ENCODE measurements around the gene RAB11FIP4.
"Not testable (repeated sequence)": the region's sequence is repeated elsewhere in the genome, so short reads cannot be mapped to it uniquely, and the experiment has no call there.

Gene RAB11FIP4

DNA sequence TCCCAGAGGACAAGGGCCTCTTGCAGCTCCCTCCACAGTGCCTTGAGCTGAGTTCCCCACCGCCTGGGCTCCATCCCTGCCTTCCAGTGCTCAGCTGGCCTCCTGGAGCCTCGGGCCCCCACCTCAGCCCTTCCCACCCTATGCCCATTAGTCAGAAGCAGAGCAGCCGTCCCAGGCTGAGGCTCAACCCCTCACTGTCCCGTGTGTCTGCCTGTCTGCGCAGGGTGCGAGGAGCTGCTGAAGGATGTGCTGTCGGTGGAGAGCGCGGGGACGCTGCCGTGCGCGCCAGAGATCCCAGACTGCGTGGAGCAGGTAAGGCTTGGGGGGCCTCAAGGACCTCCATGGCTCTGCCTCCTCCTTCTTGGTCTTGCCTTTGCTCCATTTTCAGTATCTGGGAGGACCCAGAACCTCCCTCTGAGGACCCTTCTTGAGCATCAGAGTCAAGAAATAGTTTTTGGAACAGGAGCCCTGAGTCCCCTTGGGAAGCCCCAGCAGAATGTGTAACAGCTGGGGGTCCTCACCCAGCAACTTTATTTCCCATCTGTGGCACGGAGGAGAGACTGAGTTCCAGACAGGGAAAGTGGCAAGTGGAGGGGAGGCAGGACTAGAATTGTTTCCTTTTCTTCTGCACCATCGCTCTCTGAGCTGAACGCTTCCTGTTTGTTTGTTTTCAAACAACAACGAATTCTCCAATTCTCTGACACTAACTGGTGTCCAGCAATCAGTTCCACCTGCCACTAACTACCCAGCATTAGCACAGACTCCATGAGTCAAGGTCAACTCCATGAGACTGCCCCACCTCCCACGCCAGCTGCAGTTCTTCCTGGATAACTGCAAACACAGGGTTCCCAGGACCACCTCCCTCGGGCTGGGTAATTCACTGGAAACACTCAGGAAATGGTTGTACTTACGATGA is 42.6 kb downstream of the RAB11FIP4 start:
- DNase-seq: no peak

DNA sequence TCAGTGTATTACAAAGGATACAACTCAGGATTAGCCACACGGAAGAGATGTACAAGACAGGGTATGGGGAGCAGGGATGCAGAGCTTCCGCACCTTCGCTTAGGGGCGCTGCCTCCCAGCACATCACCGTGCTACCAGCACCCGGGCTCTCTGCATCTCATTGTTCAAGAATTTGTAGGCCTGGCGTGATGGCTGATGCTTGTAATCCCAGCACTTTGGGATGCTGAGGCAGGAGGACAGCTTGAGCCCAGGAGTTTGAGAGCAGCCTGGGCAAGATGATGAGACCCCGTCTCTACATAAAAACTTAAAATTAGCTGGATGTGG is 43.2 kb downstream of the RAB11FIP4 start:
- DNase-seq: no peak

DNA sequence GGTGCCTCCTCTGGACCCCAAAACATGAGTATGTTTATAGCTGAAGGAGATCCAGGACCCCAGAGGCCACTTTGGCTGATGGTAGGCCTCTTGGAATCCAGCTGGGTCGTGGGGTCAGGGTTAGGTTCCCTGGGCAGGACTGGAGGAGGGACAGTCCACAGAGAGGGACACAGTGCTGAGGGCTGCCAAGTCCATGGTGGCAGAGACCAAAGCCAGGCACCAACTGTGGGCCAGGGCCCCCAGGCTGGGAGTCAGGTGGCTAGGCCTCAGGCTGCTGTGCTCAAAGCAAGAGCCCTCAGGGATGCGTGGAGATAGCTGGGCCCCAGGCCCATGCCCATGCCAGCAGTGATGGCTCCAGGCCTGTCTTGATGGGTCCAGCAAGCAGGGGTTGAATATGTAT is 44.1 kb downstream of the RAB11FIP4 start:
- DNase-seq: no peak

DNA sequence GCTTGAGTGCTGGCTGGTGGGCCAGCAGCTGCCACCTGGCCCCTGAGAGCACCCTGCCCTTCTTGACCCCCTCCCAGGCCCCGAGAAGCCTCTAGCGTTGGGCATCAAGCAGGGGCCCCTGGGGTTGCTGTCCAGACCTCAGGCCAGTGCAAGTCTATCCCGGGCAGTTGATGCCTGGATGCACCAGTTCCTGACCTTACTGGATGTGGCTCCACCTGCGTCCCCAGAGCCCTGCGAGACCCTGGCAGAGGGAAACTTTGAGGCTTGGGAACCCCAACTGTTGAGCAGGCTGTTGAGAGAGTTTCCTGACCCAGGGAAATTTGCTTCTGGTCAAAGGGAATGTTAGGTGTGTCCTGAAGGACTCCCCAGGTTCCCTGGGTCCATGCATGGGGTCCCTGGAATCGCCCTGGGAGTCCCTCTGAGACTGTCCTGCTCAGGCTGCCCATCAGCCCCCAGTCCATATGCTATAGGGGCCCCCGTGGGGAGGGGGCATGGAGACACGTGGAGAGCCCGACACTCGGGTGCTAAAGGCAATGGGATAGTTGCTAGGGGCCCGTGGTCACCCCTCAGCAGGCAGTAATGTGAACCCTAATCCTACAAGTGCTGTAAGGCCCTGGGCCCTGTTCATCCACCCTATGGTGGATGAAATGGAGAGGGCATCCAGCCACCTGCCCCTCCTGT is 46.4 kb downstream of the RAB11FIP4 start:
- DNase-seq: no peak

DNA sequence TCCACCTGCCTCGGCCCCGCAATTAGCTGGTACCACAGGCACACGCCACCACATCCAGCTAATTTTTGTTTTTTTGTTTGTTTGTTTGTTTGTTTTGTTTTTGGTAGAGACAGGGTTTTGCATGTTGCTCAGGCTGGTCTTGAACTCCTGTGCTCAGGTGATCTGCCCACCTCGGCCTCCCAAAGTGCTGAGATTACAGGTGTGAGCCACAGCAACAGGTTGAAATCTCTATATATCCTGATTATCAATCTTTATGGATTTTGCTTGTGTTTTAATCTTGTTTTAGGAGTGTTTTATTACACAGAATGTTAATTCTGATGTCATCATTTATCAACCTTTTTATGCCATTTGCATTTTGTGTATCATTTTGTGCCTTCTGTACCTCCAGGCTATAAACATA is 48.2 kb downstream of the RAB11FIP4 start:
- DNase-seq: no peak

DNA sequence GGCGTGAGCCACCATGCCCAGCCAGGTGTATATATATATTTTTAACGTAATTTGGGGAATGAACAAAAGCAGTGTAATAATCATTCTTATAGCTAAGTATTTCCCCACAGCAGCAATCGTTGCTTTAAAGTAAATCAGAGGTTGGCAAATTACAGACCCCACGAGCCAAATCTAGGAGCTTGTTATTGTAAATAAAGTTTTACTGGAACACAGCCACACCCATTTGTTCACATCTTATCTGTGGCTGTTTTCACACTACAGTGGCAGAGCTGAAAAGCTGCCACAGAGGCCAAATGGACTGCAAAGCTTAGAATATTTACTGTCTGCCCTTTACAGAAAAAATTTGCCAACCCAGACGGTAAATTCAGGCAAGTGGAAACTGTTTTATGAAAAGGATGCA is 50.8 kb downstream of the RAB11FIP4 start:
- no peak for DNase-seq

DNA sequence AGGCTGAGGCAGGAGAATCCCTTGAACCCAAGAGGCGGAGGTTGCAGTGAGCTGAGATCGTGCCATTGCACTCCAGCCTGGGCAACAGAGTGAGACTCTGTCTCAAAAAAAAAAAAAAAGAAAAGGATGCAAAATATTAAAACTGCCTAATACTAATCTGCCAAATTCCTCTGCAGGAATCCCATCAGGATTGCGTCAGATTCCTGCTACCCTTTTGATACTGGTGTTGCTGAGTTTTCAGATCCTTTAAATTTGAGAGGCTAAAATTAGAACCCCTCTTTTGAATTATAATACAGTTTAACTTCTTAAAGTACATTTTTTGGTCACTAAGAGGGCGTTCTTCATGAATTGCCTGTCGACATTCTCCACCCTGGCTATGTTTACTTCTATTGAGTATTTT is 51.4 kb downstream of the RAB11FIP4 start:
- DNase-seq: not testable (repeated sequence)

DNA sequence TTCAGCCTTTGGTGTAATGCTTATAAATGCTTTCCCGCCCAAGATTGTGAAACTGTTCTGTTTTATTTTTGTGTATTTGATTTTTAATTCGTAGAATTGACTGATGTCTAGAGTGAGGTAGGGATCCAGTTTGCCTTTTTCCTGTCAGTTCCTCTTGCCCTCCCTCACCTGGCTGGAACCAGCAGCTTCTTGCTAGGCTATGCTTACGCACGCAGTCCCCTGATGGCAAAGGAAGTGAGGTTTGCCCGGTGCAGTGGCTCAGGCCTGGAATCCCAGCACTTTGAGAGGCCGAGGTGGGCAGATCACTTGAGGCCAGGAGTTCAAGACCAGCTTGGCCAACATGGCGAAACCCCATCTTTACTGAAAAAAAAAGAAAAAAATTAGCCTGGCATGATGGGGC is 51.9 kb downstream of the RAB11FIP4 start:
- DNase-seq: no peak

DNA sequence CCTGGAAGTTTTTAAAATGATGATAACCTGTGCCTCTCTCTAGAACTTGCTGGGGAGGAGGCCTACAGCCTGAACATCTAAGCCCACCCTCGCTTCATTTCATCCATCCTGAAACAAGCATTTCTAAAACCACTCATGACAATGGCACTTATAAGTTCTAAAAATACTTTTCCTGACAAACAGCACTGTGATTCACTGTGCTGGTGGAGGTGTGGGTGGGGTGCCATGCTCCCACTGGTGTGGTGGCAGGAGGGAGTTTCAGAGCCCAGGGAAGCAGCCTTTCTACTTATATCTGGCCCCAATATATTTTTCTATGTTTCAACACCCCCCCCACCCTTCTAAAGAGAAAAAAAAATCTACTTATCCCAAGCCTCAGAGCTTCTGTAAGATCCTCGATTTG is 52.6 kb downstream of the RAB11FIP4 start:
- DNase-seq: no peak

DNA sequence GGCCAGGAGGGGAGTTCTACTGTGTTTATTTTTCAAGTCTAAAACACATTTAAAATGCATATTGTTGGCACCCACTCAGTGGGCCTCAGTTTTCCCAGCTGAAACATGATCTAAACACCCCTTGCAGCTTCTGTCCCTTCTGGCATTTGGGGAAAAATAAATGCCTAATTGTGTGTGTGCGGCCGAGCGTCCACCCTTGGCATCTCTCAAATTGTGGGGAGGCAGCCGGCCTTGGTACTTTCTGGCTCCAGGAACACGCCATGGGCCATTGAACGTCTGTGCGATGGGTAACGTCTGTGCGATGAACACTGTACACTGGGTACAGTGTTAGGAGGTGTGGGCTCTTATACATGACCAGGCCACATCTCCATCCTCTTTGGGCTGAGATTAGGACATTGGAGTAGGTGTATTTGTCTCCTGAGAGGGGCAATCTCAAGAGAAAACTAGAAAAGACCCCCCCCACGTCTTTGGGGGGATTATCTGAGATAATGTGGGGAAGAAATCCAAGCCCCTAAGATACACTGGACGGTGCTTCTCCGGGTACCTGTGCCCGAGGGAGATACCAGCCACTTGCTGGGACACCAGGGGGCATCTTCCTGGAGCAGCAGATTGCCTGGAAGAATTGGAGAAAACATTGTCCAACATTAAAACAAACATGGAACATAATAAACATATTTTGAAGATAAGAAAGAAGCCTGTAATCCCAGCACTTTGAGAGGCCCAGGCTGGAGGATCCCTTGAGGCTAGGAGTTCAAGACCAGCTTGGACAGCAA is 54.9 kb downstream of the RAB11FIP4 start:
- DNase-seq: no peak

DNA sequence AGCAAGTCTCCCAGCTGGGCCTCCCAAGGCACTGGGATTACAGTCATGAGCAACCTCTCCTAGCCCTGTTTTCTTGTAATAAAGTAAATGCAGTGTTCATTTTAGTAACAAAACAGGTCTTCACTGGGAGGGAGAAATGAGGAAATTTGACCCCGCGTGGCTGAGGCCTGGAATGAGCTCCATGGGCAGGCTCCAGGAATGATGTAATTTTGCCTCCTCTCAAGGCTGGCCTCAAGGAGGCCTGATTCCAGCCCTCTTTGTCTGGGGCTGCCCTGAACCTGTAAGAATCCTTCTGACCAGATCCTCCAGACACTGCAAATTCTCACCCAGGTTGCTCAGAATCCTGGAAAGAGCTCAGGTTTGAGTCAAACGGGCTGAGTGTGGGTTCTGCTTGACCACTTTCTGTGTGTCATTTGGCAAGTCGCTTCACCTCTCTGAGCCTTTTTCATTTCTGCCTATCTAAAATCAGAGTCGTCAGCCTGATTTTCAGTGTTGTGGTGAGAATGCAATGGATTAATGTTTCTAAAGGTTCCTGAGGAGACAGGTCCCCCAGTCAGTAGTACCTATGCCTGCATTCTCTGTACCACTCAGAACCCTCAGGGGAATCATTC is 57.1 kb downstream of the RAB11FIP4 start:
- DNase-seq: no peak

DNA sequence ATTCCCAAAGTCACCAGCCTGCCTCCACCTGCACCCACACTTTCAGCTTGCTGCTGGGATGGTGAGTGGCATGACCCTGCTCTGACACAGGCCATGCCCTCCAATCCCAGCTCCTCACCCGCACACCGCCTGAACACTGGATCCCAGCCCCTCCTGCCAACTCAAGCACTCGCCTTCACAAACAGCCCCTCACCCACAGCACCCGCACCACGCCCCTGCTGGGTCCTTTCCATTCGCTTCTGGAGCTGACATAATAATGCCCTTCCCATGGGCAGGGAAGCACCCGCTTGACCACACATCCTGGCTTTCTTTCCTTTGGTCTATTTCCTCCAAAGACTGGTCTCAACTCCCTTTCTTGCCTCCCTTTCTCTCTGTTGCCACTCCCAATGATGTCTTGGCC is 57.6 kb downstream of the RAB11FIP4 start:
- DNase-seq: no peak

DNA sequence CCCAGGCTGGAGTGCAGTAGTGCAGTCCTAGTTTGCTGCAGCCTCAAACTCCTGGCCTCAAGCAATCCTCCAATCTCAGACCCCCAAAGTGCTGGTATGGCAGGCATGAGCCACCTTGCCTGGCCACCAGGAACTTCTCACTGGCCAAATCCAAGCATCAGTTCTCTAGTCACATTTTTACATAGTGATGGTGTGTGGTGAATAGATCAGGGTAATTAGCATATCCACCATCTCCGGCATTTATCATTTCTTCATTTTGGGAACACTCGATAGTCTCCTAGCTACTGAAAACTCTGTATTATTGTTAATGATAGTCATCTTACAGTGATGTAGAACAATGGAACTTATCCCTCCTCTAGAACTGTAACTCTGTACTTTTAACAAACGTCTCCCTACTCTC is 58.3 kb downstream of the RAB11FIP4 start:
- no peak for DNase-seq

DNA sequence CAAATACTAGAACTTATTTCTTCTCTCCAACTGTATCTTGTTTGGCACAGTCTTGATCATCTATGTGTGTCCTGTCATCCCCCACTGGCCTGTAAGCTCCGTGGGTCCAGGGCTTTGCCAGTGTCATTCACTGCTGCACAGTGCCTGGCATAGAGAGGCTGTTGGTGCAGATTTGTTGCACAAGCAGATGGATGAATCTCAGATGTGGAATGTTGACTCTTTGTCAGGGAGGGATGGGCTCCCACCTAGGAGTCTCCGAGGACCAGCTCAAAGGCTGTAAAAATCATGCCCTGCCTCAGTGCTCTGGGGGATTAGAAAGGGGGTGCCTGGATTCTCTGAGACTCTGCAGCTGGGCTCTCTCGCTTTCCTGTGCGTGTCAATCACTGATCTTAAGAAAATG is 60.6 kb downstream of the RAB11FIP4 start:
- DNase-seq: no peak

DNA sequence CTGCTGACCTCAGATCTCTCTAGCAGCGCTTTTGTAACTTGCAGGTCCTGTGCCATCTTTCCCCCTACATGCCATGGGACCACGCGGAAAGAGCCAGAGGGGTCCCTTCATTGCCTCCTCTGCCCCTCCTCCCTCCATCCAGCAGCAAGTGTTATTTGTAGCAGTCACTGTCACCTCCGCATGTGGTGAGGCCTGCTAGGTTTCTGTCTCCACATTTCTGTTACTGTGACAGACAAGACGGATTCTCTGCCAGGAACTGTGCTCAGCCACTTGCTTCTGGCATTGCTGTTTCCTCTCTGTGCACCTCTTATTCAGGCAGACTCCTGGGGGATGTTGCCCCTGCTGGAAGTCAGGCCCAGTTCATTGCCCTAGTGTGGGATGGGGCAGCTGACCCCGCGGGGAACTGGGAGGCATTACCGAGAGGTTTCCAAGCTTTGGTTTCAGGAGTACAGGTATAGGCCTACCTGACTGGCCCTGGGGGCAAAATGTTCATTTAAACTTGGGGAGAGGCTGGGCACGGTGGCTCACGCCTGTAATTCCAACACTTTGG is 61.2 kb downstream of the RAB11FIP4 start:
- no peak for DNase-seq

DNA sequence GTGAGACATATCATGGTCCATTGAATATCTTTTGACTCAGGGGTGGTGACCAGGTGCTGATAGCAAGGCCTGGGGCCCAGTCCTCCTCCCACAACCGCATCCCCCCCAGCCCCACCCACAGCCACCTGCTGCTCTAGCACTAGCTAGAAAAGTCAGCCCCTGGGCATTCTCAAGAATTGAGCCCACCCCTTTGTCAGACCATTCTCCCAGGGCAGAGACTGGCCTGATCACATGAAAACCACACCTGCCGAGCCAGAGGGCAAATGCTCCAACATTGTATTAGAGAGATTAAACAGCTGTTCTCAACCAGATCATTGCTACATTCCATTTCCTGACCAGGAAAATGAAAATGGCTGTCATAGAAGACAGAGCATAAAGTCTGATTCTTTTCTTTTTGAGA is 62.4 kb downstream of the RAB11FIP4 start:
- DNase-seq: no peak

DNA sequence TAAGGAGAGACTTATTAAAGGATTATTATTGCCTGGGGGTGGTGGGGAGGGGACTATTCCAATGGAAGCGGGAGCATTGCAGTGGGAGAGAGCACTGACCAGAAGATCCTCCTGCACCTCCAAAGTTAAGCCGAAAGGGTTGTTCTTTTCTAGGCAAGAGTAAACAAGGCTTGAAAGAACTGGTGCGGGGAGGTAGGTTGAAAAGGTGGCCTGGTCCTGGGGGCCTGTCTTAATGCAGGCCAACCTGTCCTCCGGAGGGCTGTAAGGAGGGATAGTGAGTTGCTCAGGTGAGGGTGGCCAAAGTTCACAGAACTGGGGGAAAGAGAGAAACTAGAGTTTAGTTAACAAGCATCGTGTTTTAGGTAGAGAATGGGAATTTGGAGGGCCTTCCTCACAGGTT is 65.3 kb downstream of the RAB11FIP4 start:
- no peak for DNase-seq

DNA sequence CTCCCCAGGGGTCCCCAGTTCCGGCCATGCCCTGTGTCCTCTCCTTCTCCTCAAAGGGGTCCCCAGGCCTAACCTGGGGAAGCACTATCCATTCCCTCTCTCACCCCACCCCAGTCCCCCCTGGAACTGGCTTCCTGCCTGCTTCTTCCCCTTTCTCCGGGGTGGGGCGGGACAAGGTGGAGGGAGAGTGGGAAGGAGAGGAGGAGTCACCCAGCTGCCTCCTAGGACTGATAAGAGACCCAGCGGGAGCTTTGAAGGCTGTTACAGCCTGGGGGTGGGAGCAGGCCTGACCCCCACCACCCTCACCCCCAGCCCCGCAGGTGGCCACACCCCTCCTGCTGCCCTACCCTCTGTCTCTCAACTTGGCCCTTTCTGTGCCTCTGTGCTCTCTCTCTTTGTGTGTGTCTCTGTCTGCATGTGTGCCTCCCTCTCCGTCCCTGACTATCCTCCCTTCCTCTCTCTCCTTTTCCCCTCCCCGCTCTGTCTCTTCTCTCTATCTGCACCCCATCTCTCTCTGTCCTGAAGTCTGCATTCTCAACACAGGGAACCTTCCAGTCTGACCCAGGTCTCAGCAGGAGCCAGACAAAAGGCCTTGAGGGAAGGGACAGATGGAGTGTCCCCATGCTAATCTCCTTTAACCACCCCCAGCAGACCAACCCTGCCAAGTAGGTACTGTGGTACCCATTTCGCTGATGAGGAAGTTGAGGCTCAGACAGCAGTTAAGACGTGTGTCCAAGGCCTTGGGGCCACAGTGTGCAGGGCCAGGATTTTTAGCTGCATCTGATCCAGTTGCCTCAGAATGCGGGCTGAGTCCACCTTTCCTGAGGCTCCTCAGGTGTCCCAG is 66.1 kb downstream of the RAB11FIP4 start:
- DNase-seq: no peak

DNA sequence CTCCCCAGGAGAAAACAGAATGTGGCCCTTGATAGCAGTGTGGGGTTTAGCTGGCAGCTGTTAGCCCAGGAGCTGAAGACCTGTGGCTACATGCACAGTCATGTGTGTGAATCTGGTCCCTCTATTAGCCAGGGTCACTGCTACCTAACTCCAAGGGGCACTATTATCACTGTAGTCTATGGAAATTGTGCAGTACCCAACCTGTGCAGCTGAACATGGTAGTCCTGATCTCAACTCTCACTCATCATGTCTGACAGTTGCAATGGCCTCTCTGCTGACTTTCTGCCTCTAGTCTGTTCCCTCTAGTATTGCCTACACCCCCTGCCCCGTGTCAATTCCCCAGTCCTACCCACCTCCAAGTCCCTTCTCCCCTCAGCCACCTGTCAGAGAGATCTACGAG is 67.4 kb downstream of the RAB11FIP4 start:
- DNase-seq: no peak

DNA sequence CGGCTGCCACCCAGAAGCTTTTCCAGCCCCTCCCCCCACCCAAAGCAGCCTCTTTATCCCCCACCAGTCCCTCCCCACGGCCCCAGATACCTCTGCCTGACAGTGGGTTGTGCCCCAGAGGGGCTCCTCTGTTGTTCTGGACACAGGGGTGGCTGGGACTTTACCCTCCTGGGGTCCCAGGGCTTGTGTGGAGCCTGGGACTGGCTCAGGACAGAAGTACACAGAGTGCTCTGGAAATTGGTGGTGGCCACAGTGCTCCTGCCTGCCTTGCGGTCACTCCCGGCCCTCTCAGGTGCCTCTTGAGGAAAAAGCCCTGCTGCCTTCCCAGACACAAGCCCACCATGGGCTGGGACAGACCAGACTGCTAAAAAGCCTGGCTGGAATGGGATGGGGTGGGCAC is 68.2 kb downstream of the RAB11FIP4 start:
- DNase-seq: no peak

DNA sequence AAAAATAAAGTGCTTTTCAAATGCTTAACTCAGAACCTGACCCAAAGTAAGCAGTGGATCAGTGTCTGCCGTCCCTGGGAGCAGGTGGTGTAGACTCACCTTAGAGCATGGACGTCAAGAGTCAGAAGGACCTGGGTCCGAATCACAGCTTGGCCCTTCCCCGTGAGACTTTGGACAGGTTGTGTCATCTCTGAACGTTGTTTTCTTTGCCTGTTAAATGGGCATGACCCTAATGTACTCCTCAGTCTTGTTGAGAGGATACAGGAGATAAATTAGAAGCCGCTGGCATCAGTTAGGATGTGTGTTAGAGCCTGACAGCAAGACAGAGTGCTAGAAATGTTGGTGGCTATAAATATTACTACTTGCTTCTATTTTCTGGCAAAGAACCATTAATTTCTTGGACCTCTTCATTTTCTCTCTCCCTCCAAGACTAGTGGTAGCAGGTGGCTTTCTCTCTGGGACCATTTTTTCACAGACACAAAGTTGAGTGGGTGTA is 68.8 kb downstream of the RAB11FIP4 start:
- DNase-seq: no peak

DNA sequence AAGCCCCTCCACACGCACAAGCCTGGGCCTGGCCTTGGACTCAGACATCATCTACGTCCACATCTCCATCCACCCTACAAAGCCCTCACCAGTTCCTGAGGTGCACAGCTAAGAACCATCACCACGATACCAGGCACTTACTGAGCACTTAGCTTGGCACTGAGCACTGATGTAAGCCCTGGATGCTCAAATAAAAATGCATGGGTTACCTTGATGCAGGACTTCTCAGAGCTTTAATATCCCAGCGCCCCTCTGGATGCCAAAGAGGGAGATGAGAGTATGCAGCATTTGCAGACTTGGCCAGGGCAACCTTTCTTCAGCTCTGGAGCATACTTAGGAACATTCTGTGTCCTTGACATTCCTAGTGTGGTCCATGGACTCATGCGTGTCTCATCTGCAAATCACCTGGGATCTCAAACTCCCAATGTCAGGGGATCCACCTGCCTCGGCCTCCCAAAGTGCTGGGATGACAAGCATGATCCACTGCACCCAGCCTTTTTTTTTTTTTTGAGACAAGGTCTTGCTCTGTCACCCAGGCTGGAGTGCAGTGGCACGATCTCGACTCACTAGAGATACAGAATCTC is 69.8 kb downstream of the RAB11FIP4 start:
- no peak for DNase-seq
